Neural cell (in vitro differentiated cells): ENCODE measurements around the gene MCC.

ENCODE experiments used
- EP300 ChIP-seq: fragments of 450-650 bp; conservative IDR thresholded peaks from 2 replicates; pipeline ENCODE4 v1.6.1; 2014; ENCODE audit warnings: antibody characterized with exemption, mild to moderate bottlenecking, moderate library complexity; ENCODE audit not compliant: poor library complexity, severe bottlenecking
- TF ChIP-seq, protein P1 (sequence below): fragments of 450-650 bp; IDR thresholded peaks from 2 replicates; pipeline ENCODE4 v1.5.1; 2014; ENCODE audit warnings: antibody characterized with exemption, mild to moderate bottlenecking, moderate library complexity; ENCODE audit not compliant: poor library complexity, severe bottlenecking
- TF ChIP-seq, protein P2 (sequence below): IDR thresholded peaks from 2 replicates; pipeline ENCODE4 v1.6.1; 2012; ENCODE audit warnings: borderline replicate concordance

DNA sequence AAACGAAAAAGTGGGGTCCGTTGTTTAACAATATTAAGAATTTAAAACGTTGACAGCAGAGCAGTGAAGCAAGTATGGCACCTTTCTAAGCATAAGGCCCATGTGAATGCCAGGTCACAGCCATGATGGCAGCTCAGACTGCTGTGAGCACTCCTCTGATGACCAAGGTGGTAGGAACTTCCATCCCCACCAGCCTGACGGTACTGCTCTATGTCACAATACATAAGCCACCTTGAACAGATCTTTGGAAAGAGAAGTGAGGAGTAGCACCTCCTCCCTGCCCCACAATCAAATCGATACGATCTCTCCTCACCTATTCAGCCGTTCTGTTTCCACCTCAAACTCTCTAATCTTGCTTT lies 405.7 kb downstream of the MCC start:
- TF ChIP-seq, protein P1, sequence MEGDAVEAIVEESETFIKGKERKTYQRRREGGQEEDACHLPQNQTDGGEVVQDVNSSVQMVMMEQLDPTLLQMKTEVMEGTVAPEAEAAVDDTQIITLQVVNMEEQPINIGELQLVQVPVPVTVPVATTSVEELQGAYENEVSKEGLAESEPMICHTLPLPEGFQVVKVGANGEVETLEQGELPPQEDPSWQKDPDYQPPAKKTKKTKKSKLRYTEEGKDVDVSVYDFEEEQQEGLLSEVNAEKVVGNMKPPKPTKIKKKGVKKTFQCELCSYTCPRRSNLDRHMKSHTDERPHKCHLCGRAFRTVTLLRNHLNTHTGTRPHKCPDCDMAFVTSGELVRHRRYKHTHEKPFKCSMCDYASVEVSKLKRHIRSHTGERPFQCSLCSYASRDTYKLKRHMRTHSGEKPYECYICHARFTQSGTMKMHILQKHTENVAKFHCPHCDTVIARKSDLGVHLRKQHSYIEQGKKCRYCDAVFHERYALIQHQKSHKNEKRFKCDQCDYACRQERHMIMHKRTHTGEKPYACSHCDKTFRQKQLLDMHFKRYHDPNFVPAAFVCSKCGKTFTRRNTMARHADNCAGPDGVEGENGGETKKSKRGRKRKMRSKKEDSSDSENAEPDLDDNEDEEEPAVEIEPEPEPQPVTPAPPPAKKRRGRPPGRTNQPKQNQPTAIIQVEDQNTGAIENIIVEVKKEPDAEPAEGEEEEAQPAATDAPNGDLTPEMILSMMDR: no peak
- TF ChIP-seq, protein P2, sequence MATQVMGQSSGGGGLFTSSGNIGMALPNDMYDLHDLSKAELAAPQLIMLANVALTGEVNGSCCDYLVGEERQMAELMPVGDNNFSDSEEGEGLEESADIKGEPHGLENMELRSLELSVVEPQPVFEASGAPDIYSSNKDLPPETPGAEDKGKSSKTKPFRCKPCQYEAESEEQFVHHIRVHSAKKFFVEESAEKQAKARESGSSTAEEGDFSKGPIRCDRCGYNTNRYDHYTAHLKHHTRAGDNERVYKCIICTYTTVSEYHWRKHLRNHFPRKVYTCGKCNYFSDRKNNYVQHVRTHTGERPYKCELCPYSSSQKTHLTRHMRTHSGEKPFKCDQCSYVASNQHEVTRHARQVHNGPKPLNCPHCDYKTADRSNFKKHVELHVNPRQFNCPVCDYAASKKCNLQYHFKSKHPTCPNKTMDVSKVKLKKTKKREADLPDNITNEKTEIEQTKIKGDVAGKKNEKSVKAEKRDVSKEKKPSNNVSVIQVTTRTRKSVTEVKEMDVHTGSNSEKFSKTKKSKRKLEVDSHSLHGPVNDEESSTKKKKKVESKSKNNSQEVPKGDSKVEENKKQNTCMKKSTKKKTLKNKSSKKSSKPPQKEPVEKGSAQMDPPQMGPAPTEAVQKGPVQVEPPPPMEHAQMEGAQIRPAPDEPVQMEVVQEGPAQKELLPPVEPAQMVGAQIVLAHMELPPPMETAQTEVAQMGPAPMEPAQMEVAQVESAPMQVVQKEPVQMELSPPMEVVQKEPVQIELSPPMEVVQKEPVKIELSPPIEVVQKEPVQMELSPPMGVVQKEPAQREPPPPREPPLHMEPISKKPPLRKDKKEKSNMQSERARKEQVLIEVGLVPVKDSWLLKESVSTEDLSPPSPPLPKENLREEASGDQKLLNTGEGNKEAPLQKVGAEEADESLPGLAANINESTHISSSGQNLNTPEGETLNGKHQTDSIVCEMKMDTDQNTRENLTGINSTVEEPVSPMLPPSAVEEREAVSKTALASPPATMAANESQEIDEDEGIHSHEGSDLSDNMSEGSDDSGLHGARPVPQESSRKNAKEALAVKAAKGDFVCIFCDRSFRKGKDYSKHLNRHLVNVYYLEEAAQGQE: no peak
- no peak for TF ChIP-seq EP300
